Glomerular endothelial cell (primary cell): ENCODE data around the gene UBAC2. TPM values are rescaled to one million over a fixed set of nuclear protein-coding genes. Genes with fewer than 3 reads are reported as not detected.

ENCODE experiments used
- DNase-seq: peaks from one replicate; pipeline ENCODE4 v3.0.0-alpha.2; 2011; ENCODE audit warnings: low read depth, low spot score; ENCODE audit errors: extremely low read depth
- total RNA-seq: library from RNA; depleted of rRNA; stranded (reverse); fragments of >200 nt; gene quantifications from 2 replicates; pipeline ENCODE4 v1.2.3, GENCODE V29; 2015

Gene UBAC2
- total RNA-seq, 1 donor from 2014 or later: 49.3 TPM

DNA sequence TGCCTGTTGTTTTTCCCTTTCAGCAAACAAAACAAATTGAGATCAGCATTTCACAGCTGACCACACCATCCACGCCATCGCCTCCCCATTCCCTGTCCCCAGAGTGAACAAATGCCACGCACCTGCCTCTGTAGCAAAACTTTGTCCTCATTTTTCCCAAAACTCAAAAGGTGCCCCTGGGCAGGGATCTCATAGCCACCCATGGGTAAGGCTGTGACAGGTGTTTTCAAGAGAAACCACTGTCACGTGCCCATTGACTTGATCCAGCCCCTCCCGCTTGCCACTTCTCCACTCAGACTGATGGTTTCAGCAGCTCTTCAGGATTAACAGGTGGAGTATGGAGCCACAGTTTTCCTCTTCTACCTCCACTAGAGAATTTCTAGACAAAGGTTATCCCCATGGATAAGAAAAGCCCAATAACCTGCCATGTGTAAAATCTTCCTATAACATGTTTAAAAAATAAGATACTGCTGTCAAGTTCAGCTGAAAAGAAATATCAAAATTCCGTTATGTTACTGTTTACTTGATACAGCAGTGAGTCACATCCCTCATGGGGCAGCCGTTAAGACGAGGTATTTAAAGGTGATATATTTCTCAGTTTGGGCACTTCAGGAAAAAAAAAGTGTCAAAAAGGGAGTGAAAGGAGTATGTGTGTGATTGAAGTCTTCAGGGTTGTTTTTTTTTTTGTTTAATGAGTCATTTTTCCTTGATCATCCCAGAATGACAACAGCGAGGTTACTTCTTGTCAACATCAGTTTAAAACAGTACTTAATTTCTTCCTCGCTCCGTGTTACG, 170.0 kb downstream of the UBAC2 start:
- no peak for DNase-seq

- DNase-seq: no peak
Observed at GRCh38 chr13:99371956-99372355, 171.3 kb downstream of the UBAC2 start.

GRCh38 chr13:99373436-99373835, 172.8 kb downstream of the UBAC2 start:
- DNase-seq: no peak

DNA sequence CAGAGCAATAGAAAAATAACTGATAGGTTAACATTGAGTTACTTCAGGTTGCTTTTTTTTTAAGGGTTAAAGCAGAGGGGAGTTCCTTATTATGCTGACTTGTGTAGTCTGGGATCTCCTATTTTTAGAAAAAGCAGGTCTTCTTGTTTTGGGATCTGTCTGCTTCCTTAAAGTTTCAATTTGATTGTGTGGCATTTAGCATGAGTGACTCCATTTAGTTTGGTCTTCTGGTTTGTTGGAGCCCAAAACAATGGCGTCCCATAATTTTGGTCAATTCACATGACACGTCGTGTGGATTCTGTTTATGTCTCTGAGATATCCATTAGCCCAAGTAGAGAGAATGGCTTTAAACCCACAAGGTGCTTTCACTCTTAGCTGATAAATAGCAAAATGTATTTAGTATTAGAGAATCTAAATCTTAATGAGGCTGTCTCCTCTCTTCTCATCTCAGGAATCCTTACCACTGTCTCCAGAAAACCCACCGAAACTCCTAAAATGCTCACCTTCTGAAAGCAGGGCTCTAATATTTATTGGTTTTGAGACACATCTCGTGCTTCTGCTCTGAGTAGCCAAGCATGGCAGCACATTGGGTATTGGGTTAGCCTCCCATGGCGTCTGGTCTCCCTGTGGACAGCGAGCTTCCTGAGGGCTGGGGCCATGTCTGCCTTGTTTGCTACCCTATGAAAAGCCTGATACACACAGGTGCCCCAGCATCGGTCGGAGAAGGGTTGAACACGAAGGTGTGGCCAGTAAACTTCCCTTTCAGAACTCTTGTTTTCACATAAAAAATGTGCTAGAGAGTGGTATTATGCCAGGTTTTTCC, 173.7 kb downstream of the UBAC2 start:
- DNase-seq: no peak

- no peak for DNase-seq
Observed at GRCh38 chr13:99374994-99375737, 174.5 kb downstream of the UBAC2 start.

DNA sequence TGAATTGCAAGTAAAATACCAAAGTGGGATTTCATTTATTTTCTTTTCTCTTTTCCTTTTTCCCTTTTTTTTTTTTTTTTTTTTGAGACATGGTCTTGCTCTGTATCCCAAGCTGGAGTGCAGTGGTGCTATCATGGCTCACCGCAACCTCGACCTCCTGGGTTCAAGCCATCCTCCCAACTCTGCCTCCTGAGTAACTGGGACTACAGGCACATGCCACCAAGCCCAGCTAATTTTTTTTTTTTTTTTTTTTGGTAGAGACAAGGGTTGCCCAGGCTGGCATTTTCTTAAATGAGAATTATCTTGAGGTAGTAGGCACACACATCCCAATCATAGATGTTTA, 175.1 kb downstream of the UBAC2 start:
- DNase-seq: no peak

GRCh38 chr13:99376132-99376531, 175.5 kb downstream of the UBAC2 start:
- no peak for DNase-seq

DNA sequence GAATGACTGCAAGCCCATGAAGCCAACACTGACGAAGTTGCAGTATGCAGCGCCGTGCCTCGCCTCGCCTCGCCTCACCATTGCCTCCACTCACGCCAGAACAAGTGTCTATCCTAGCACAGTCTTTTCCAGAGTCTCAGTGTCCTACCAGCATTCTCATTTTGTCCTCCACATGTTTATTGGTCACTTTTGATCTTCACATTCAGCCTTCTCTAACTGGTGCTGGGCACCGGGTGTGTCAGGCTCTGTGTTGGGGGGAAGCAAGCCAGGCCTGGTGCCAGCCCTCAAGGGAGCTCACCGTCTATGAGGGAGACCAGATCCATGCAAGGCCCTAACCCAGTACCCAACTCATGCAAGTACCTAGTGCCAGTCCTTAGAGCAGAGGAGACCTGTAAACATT, 176.3 kb downstream of the UBAC2 start:
- no peak for DNase-seq

DNA sequence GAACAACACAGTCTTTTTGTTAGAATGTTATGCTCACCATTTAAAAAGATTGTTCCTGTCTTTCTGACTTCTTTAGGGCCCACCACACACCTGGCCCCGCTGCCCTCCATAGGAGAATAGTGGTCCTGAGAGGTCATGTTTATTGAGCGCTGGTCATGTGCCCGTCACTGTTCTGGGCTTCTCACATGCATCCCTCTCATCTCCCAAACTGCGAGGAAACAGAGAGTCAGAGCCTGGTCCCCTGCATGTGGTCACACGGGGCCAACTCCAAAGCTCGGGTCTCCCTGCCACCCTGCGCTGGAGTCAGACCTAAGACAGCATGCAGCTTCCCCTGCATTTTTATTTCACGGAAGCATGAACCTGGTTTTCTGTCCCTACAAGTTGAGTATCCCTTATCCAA, 177.0 kb downstream of the UBAC2 start:
- no peak for DNase-seq

DNA sequence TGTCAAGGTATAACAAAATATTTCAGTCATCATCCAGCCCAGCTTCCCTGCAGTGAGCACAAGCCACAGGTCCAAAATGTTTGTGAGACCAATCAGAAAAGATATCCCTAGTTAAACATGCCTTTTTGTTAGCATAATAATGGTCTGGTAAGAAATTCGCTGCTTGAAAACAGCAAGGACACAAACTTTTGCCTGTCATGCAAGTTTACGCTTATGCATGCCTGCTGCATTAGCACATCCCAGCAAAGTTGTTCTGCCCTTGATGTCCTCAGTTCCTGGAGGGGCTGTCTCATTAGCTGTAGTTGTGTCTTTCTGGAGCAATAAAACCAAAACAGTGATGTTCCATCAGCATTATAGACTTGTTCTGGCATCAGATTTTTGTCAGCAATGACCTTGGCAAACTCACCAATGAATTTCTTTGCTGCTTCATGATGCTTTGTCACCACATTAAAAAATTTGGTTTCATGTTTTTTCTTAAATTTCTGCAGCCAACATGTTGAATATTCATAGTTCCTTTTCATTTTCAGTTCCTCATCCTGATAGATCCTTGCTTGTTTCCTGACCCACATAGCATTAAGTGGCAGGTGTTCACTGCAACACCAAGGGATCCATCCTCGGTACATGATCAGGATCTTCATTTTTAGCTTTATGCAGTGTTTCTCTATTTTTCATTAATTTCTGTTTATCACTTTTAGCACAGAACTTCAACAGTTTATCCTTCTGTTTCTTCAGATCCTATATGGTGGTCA, 178.5 kb downstream of the UBAC2 start:
- no peak for DNase-seq

DNA sequence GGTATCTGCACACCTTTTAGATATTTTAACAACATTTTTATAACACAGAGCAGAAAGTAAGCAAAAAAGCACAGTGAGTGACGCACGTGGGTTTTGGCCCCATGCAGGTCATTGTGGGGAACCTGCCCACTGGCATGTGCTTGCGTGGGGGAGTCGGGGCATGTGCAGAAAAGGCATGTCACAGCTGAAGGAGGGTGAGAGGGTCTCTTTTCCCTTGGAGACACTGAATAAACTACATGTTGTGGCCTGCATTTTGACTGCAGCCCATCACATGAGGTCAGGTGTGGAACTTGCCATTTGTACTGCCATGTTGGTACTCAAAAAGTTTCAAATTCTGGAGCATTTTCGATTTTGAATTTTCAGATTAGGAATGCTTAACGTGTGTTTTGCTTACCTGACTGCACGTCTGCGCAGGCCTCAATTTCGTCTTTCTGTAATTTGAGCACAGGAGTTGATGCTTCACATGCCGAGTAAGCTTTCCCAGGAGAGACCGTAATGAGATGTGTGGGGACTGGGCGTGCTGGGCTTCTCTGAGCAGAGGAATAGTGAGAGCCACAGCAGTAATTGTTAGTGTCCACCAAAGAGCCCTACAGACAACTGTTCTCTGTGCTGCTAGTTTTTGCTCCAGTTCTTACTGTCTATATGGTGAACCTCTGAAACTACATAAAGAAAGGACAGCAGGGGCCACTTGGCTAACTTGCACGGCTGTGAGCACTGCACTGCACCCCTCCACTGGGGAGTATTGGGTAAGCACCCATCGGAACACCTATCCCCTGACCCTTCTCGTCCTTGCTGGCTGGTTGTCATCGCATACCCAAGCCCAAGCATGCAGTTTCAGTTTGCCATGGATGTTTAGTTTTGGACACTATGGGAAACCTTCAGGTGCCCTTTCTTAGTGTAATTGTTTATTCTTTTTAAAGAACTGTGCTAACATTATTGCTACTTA, 179.5 kb downstream of the UBAC2 start:
- no peak for DNase-seq

- DNase-seq: no peak
Observed at GRCh38 chr13:99380921-99381645, 180.4 kb downstream of the UBAC2 start.

DNA sequence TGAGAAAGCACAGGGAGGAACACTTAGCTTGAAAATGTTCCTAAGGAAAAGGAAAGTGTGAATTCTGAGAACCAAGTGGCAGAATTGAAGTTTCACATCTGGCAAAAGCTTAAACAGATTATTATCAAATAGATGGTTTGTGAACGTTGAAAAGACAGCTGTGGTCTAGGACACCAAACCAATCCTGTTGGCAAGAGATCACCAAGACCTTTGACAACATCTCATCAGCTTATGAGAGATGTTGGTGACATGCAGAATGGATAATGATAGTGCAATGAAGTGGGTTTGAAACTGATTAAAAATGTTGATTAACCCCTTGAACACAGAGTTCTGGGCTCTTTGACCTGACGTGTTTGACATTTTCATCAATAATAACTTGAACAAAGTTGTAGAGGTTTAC, 181.1 kb downstream of the UBAC2 start:
- DNase-seq: no peak

DNA sequence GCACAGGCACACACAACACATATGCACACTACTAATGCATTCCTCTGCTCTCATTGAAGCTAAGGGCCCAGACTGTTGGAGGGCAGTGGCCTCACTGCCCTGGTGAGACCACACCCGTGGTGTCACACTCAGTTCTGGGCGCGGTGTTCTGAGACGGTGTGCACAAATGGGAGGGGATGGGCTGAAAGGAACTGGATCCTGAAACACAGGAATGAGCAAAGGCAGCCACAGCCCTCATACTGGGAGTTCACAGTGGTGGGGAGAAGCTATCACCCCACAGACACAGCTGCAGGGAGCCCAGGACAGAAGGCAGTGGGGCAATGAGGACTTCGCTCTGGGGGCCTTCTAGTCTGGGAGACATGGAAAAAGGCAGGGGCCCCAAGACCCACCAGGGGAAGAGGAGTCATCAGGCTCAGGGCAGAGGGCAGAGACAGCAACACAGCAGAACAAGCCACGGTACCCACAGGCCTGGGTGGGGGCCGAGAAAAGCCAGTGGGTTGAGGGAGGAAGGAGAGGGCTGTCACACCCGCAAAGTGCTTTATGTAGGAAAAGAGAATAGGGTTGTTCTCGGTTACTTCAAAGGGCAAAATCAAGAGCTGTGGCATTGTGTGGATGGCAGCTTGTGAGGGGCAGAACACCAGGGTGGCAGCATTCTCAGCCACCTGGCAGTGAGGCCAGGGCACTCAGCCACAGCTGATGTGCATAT, 181.9 kb downstream of the UBAC2 start:
- DNase-seq: no peak

DNA sequence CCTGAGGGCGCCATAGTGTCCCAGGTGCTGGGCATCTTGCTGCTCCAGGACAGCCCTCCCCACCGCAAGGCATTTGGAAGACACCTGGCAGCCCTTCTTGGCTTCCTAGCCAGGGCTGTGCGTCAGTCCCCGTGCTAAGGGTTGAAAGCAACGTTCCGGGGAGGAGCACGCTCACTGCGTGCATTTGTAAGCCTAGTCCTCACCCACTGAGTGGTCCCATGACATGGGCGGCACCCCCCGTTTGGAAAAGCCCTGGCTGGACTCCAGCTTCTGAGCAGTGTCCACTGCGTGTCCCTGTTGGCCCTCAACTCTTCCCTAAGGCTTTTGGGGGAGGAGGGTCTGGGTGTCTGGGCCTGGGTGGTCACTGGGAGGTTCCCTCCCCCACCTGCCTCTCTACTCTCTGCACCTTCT, 182.9 kb downstream of the UBAC2 start:
- DNase-seq: no peak

GRCh38 chr13:99383946-99384345, 183.3 kb downstream of the UBAC2 start:
- DNase-seq: no peak

DNA sequence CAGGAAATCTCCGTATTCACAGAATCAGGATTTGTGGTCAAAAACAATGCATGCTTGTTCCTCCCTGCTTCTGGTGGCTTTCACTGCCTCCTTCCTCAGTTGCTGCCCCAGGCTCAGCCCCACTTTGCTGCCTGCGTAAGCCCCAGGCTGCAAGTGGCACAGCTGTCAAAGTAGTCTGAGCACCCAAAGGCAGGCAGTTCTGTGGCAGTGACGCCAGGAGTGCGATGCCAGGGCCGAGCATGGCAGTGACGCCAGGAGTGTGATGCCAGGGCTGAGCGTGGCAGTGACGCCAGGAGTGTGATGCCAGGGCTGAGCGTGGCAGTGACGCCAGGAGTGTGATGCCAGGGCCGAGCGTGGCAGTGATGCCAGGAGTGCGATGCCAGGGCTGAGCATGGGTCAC, 183.8 kb downstream of the UBAC2 start:
- no peak for DNase-seq

- no peak for DNase-seq
Observed at GRCh38 chr13:99385161-99385560, 184.5 kb downstream of the UBAC2 start.
